ENCODE measurements around the gene CAMK1D.

Gene CAMK1D

DNA sequence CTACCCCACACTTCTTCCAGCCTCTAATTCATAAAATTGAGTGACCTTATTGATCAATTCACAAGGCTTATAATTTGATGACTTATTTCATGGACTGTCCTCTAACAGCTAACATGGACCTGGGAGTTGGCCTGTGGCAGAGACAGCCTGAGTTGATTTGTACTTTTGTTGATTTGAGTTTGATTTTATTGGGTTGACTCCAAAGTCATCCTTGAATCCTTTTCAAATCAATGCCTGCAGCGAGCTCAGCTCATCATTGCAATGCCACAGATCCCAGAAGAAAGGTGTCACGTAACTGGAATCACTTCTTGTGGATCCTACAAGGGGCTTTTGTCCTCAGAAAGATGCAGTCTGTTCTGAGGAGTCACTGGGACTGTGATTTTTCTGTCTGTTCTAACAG lies 138.0 kb downstream of the CAMK1D start:
- no peak overlapping the region for H3K4me3 ChIP-seq (ENCODE audit: low read depth, low read length)
- POLR2A ChIA-PET: no interaction called here
- no peak for DNase-seq (ENCODE audit: low read depth, low spot score)
- CTCF ChIA-PET: no interaction called here
- TF ChIP-seq CTCF (IDR thresholded peaks at IDR 0.05; ENCODE audit: insufficient read depth, low read length, missing control alignments): no peak

- POLR2A ChIA-PET: no interaction called here
- no peak overlapping the region for H3K4me3 ChIP-seq (ENCODE audit: low read depth, low read length)
- CTCF ChIA-PET: no interaction called here
- DNase-seq (ENCODE audit: low read depth, low spot score): no peak
- no peak for TF ChIP-seq CTCF (IDR thresholded peaks at IDR 0.05; ENCODE audit: insufficient read depth, low read length, missing control alignments)
Observed at GRCh38 chr10:12488626-12489025, 139.3 kb downstream of the CAMK1D start.

GRCh38 chr10:12489357-12489756 lies 140.0 kb downstream of the CAMK1D start:
- no peak overlapping the region for H3K4me3 ChIP-seq (ENCODE audit: low read depth, low read length)
- POLR2A ChIA-PET: no interaction called here
- CTCF ChIA-PET: no interaction called here
- no peak for DNase-seq (ENCODE audit: low read depth, low spot score)
- no peak for TF ChIP-seq CTCF (IDR thresholded peaks at IDR 0.05; ENCODE audit: insufficient read depth, low read length, missing control alignments)

- no peak for DNase-seq (ENCODE audit: low read depth, low spot score)
- no peak for TF ChIP-seq CTCF (IDR thresholded peaks at IDR 0.05; ENCODE audit: insufficient read depth, low read length, missing control alignments)
- H3K4me3 ChIP-seq (ENCODE audit: low read depth, low read length): no peak overlapping the region
- CTCF ChIA-PET: no interaction called here
- POLR2A ChIA-PET: no interaction called here
Observed at GRCh38 chr10:12489806-12490205, 140.5 kb downstream of the CAMK1D start.

DNA sequence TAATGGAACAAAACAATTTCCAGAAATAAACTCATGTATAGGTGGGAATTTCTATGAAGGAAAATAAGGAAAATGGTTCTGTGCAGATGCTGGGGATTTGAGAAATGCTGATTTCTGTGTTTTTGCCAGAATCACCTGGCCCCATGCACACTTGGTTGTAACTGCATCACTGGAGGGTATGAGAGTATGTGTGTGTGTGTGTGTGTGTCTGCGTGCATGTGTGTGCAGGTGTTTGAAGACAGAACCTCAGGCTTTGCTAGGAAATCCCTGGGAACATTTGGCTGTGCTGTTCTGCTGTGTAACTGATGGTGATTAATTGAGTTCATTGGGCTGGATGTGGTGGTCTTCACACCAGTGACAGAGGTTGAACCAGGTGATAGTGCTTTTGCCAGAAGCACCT lies 141.6 kb downstream of the CAMK1D start:
- CTCF ChIA-PET: no interaction called here
- POLR2A ChIA-PET: no interaction called here
- TF ChIP-seq CTCF (IDR thresholded peaks at IDR 0.05; ENCODE audit: insufficient read depth, low read length, missing control alignments): no peak
- DNase-seq (ENCODE audit: low read depth, low spot score): no peak
- H3K4me3 ChIP-seq (ENCODE audit: low read depth, low read length): no peak overlapping the region

DNA sequence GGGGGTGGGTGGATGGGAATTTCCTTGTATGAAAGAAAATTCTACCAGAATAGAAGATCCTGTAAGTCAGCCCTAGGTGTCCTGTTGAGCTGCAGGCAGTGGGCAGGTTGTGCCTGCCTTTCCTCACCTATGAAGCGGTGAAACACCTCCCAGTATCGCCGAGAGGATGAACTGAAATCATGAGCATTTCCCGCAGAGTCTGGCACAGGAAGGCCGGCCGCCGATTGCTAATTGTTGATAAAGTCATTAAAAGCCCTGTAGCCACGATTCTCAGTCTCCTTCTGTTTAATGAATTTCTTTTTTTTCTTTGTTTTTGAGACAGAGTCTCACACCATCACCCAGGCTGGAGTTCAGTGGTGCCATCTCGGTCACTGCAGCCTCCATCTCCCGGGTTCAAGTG lies 142.1 kb downstream of the CAMK1D start:
- H3K4me3 ChIP-seq (ENCODE audit: low read depth, low read length): no peak overlapping the region
- no peak for DNase-seq (ENCODE audit: low read depth, low spot score)
- ChIA-PET CTCF (no interaction called here), POLR2A (no interaction called here)
- TF ChIP-seq CTCF (IDR thresholded peaks at IDR 0.05; ENCODE audit: insufficient read depth, low read length, missing control alignments): no peak
